ENCODE results near the gene ABLIM3. TPM values are rescaled to one million over a fixed set of nuclear protein-coding genes. Genes with fewer than 3 reads are reported as not detected.

ABLIM3 gene
- total RNA-seq, 1 donor from 2014 or later = not detected

DNA sequence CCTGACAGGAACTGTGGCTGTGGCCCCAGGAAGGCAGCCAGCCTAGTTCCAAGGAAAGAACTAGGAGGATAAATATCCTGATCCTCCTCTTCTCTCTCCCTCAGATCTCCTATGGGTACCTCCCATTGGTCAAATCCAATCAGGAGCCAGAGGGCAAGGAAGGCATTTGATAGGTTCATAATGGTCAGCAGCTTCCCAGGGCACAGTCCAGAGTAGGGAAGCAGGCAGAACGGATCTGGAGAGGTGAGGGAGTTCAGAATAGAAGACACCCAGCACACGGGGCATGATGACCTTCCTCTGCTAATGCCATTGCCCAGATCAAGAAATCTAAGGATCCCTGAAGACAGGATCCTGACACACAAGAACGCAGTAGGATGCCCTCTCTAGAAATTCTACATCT lies 8.6 kb downstream of the ABLIM3 start:
- Histone ChIP-seq H2AFZ (replicated peaks) (peak overlapping the region; percentile 40), H3K4me3 (no peak overlapping the region), H3K36me3 (no peaks in the 10 kb centered on the region), H4K20me1 (ENCODE audit: low read depth) (no peaks in the 10 kb centered on the region), H3K4me2 (no peak overlapping the region), H3K9me3 (ENCODE audit: low read depth) (no peaks in the 10 kb centered on the region), H3K27me3 (no peaks in the 10 kb centered on the region), H3F3A (ENCODE audit: low read depth) (no peaks in the 10 kb centered on the region), H3K4me1 (no peaks in the 10 kb centered on the region), H3K27ac (no peak overlapping the region), H3K79me2 (ENCODE audit: low read depth) (no peaks in the 10 kb centered on the region), H3K9ac (no peak overlapping the region)
- Mint-ChIP-seq H3K27me3 (ENCODE audit: insufficient read depth, low read depth) (no peaks in the 10 kb centered on the region), H3K4me3 (no peak overlapping the region), H3K36me3 (no peaks in the 10 kb centered on the region), H3K27ac (no peak overlapping the region), H3K4me1 (peaks cover 11% of the 10 kb centered on the region), H3K9me3 (no peaks in the 10 kb centered on the region)
- TF ChIP-seq EZH2 (IDR thresholded peaks at IDR 0.05) (no peak), EZH2phosphoT487 (IDR thresholded peaks at IDR 0.05) (no peak)
- TF ChIP-seq, protein P1, sequence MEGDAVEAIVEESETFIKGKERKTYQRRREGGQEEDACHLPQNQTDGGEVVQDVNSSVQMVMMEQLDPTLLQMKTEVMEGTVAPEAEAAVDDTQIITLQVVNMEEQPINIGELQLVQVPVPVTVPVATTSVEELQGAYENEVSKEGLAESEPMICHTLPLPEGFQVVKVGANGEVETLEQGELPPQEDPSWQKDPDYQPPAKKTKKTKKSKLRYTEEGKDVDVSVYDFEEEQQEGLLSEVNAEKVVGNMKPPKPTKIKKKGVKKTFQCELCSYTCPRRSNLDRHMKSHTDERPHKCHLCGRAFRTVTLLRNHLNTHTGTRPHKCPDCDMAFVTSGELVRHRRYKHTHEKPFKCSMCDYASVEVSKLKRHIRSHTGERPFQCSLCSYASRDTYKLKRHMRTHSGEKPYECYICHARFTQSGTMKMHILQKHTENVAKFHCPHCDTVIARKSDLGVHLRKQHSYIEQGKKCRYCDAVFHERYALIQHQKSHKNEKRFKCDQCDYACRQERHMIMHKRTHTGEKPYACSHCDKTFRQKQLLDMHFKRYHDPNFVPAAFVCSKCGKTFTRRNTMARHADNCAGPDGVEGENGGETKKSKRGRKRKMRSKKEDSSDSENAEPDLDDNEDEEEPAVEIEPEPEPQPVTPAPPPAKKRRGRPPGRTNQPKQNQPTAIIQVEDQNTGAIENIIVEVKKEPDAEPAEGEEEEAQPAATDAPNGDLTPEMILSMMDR (IDR thresholded peaks at IDR 0.05) = no peak
- DNase-seq (ENCODE audit: low spot score) = no peak

DNA sequence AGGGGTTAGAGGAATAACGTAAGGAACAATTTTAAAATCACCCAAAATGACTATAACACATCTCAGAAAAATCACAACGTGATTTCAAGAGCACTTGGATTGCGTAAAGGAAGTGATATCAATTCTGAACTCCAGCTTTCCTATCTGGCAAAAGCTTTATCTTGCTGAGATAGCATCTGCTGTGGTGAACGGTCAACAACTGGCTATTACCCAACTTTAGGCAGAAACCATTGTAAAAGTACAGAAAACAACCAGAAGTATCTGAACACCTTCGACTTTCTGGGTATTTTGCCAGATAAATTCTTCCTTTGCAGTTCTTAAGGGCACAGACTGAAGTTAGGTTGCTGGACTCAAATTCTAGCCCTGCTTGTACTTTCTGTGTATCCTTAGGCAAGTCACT lies 9.2 kb downstream of the ABLIM3 start:
- Mint-ChIP-seq H3K27ac (no peak overlapping the region), H3K4me3 (no peak overlapping the region), H3K36me3 (no peaks in the 10 kb centered on the region), H3K9me3 (no peaks in the 10 kb centered on the region), H3K27me3 (ENCODE audit: insufficient read depth, low read depth) (no peaks in the 10 kb centered on the region), H3K4me1 (peaks cover 15% of the 10 kb centered on the region)
- Histone ChIP-seq H4K20me1 (ENCODE audit: low read depth) (no peaks in the 10 kb centered on the region), H3K27ac (no peak overlapping the region), H3K4me2 (no peak overlapping the region), H3K27me3 (no peaks in the 10 kb centered on the region), H3K4me3 (no peak overlapping the region), H3K9ac (no peak overlapping the region), H2AFZ (replicated peaks) (no peak overlapping the region), H3F3A (ENCODE audit: low read depth) (no peaks in the 10 kb centered on the region), H3K79me2 (ENCODE audit: low read depth) (no peaks in the 10 kb centered on the region), H3K36me3 (no peaks in the 10 kb centered on the region), H3K9me3 (ENCODE audit: low read depth) (no peaks in the 10 kb centered on the region), H3K4me1 (no peaks in the 10 kb centered on the region)
- TF ChIP-seq, protein P1 (IDR thresholded peaks at IDR 0.05) = no peak
- TF ChIP-seq EZH2phosphoT487 (IDR thresholded peaks at IDR 0.05) = no peak
- TF ChIP-seq EZH2 (IDR thresholded peaks at IDR 0.05) = no peak
- DNase-seq (ENCODE audit: low spot score) = no peak

DNA sequence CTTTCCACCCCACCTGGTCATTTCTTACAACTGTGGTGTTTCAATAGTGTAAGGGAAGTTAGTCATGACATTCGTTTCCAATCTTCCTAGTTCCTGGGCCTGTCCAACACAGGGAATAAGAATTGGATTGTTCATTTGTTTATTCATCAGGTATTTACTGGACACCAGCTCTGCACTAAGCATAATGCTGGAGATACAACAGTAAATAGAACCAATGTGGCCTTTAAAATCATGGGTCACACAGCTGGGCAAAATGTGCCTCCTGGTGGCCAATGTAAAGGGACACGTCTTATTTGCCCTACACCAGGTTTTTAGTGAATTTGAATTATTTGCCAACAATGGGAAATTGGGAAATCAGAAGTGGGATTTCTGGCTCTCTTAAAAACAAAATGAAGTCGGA lies 10.4 kb downstream of the ABLIM3 start:
- Histone ChIP-seq H2AFZ (replicated peaks) (no peak overlapping the region), H3K4me2 (no peak overlapping the region), H3K27ac (no peak overlapping the region), H3K27me3 (no peaks in the 10 kb centered on the region), H3K4me3 (no peak overlapping the region), H3K4me1 (no peaks in the 10 kb centered on the region), H3F3A (ENCODE audit: low read depth) (no peaks in the 10 kb centered on the region), H3K79me2 (ENCODE audit: low read depth) (no peaks in the 10 kb centered on the region), H3K36me3 (no peaks in the 10 kb centered on the region), H4K20me1 (ENCODE audit: low read depth) (no peaks in the 10 kb centered on the region), H3K9ac (no peak overlapping the region), H3K9me3 (ENCODE audit: low read depth) (no peaks in the 10 kb centered on the region)
- DNase-seq (ENCODE audit: low spot score) = no peak
- Mint-ChIP-seq H3K4me3 (no peak overlapping the region), H3K27me3 (ENCODE audit: insufficient read depth, low read depth) (no peaks in the 10 kb centered on the region), H3K36me3 (no peaks in the 10 kb centered on the region), H3K4me1 (peaks cover 15% of the 10 kb centered on the region), H3K9me3 (no peaks in the 10 kb centered on the region), H3K27ac (no peak overlapping the region)
- TF ChIP-seq EZH2 (IDR thresholded peaks at IDR 0.05) (no peak), EZH2phosphoT487 (IDR thresholded peaks at IDR 0.05) (no peak)
- TF ChIP-seq, protein P1 (IDR thresholded peaks at IDR 0.05) = peak; percentile 41
